ENCODE results near the gene RALGAPA1.

DNA sequence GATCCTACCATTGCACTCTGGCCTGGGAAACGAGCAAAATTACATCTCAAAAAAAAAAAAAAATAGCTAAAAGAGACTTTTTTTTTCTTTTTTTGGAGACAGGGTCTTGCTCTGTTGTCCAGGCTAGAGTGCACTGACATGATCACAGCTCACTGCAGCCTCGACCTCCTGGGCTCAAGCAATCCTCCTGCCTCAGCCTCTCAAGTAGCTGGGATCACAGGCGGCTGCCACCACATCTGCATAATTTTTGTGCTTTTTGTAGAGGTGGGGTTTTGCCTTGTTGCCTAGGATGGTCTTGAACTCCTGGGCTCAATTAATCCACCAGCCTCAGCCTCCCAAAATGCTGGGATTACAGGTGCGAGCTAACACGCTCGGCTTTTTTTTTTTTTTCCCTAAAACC lies 11.3 kb downstream of the RALGAPA1 start:
- TF ChIP-seq, protein P1, sequence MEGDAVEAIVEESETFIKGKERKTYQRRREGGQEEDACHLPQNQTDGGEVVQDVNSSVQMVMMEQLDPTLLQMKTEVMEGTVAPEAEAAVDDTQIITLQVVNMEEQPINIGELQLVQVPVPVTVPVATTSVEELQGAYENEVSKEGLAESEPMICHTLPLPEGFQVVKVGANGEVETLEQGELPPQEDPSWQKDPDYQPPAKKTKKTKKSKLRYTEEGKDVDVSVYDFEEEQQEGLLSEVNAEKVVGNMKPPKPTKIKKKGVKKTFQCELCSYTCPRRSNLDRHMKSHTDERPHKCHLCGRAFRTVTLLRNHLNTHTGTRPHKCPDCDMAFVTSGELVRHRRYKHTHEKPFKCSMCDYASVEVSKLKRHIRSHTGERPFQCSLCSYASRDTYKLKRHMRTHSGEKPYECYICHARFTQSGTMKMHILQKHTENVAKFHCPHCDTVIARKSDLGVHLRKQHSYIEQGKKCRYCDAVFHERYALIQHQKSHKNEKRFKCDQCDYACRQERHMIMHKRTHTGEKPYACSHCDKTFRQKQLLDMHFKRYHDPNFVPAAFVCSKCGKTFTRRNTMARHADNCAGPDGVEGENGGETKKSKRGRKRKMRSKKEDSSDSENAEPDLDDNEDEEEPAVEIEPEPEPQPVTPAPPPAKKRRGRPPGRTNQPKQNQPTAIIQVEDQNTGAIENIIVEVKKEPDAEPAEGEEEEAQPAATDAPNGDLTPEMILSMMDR (IDR thresholded peaks at IDR 0.05) = no peak
- TF ChIP-seq POLR2A (IDR thresholded peaks at IDR 0.05) (no peak), POLR2AphosphoS5 (IDR thresholded peaks at IDR 0.05) (no peak), EP300 (IDR thresholded peaks at IDR 0.05) (no peak)

All from suprapubic skin (tissue), 4 donors.